Uterus (tissue), 2 donors: ENCODE results near the gene KRT39.

Source experiments
- POLR2A ChIP-seq, 2 donors: fragments of 450-650 bp; IDR thresholded peaks; one replicate each; pipeline ENCODE4 v1.6.1; 2016; ENCODE audit warnings: antibody characterized with exemption in 2 of 2, mild to moderate bottlenecking in 1 of 2, moderate library complexity in 1 of 2
- TF ChIP-seq, protein P1 (sequence below), 4 experiments: fragments of 200-600 bp in 2 of 4; fragments of 450-650 bp in 2 of 4; sonication (generic) in 2 of 4; IDR thresholded peaks; one replicate each; pipeline ENCODE4 v1.5.1; 2016 to 2019; ENCODE audit warnings: antibody characterized with exemption in 4 of 4, mild to moderate bottlenecking in 2 of 4, moderate library complexity in 1 of 4

DNA sequence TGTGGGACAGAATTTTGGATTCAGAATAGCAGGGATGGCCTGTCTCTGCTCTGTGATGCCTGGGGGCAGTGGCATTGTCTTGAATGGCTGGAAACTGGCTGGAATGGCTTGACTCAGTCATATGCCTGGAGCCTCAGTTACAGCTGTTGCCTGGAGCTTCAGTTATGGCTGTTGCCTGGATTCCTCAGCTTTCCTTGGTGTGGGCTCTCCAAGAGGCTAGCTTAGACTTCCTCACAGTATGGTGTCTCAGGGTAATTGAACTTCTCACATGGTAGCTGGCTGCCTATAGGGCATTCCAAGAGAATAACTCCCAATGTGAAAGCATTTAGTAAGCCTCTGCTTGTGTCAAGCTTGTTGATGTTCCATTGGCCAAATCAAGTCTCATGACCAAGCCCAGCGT lies 50.4 kb downstream of the KRT39 start:
- TF ChIP-seq, protein P1, sequence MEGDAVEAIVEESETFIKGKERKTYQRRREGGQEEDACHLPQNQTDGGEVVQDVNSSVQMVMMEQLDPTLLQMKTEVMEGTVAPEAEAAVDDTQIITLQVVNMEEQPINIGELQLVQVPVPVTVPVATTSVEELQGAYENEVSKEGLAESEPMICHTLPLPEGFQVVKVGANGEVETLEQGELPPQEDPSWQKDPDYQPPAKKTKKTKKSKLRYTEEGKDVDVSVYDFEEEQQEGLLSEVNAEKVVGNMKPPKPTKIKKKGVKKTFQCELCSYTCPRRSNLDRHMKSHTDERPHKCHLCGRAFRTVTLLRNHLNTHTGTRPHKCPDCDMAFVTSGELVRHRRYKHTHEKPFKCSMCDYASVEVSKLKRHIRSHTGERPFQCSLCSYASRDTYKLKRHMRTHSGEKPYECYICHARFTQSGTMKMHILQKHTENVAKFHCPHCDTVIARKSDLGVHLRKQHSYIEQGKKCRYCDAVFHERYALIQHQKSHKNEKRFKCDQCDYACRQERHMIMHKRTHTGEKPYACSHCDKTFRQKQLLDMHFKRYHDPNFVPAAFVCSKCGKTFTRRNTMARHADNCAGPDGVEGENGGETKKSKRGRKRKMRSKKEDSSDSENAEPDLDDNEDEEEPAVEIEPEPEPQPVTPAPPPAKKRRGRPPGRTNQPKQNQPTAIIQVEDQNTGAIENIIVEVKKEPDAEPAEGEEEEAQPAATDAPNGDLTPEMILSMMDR (IDR thresholded peaks at IDR 0.05) = no peak
- no peak for TF ChIP-seq POLR2A (IDR thresholded peaks at IDR 0.05)
